ENCODE data around the gene ATP1B1. TPM values are rescaled to one million over a fixed set of nuclear protein-coding genes. Genes with fewer than 3 reads are reported as not detected.

Gene ATP1B1
- total and polyA plus RNA-seq, 2 of the 13 experiments (the other 11 are each of a cell fraction or from before 2014, with no cell fraction given), result 134 to 135 TPM

DNA sequence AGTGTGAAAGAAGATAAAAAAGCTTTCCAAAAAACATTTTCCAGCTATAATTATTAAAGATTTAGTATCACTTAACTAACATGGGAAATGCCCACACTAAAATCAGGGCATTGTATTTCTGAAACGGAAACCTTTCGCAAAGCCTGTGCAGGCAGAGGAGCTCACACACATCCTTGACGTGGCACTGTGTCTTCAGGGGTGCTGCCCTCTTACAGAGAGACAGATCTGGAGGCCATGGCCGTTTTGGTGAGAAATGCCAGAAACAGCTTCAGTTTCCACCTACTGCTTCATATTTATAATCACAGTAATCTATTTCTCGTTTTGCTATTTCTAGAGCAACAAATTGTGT is 26.7 kb downstream of the ATP1B1 start:
- in situ Hi-C loops (cut with HindIII; ENCODE audit: extremely low pct_ligation_motif_present, low pct_unique_long_range_greater_than_20kb) (no loop called here), intact Hi-C loops (cut with micrococcal nuclease; ENCODE audit: unreplicated experiment) (no loop called here)
- no TSS peak for BruUV-seq (replicated peaks)
- POLR2A ChIA-PET, result interaction anchor here (0.6 kb wide), 1 partner anchor 353 kb away, joined by 3 read pairs; the partner anchor contains the start of gene SLC19A2
- Histone ChIP-seq H3K79me2 (ENCODE audit: insufficient read depth, low read length) (no peaks in the 10 kb centered on the region), H3K9ac (ENCODE audit: insufficient read depth, low read depth, low read length) (no peak overlapping the region), H2AFZ (ENCODE audit: low read length) (no peak overlapping the region), H3K27ac (ENCODE audit: extremely low read length, insufficient read depth, low read length) (peak overlapping the region; percentile 7), H3K4me1 (ENCODE audit: insufficient read depth, low read length) (no peaks in the 10 kb centered on the region), H3K4me3 (replicated peaks in 1 of 3; ENCODE audit: insufficient read depth in 1 of 3, low read depth in 2 of 3, low read length in 3 of 3) (no peak overlapping the region), H3K36me3 (replicated peaks in 1 of 2; ENCODE audit: control insufficient read depth in 1 of 2, insufficient read depth in 2 of 2, low read length in 2 of 2) (peaks cover 15 to 41% of the 10 kb centered on the region in 2 experiments), H4K20me1 (ENCODE audit: insufficient read depth, low read length) (no peaks in the 10 kb centered on the region), H3K9me3 (ENCODE audit: low read length) (no peaks in the 10 kb centered on the region), H3K27me3 (ENCODE audit: control insufficient read depth in 1 of 2, insufficient read depth in 2 of 2, low read length in 2 of 2) (no peaks in the 10 kb centered on the region), H3K4me2 (ENCODE audit: low read depth, low read length) (no peak overlapping the region)
- no peak for FAIRE-seq
- ATAC-seq, result no peak
- CTCF ChIA-PET (ENCODE audit: low intra/inter-chr PET ratio, low total read pairs), result no interaction called here
- DNase-seq (ENCODE audit: low spot score), result no peak
- 92% methylated on average over 5 of the region's 5 CpGs for WGBS (ENCODE audit: low lambda C conversion rate)
- TF ChIP-seq POLR2G (IDR thresholded peaks at IDR 0.05; ENCODE audit: low read depth, low read length) (peak; percentile 35; the same call in 1 of the 2 replicates), PRPF4 (IDR thresholded peaks at IDR 0.05; ENCODE audit: low read depth, low read length, poor library complexity, severe bottlenecking) (no peak), REL (CRISPR knock-in tag; conservative IDR thresholded peaks at IDR 0.05) (no peak), HMG20A (CRISPR knock-in tag; IDR thresholded peaks at IDR 0.05; ENCODE audit: borderline replicate concordance) (no peak), KAT7 (CRISPR knock-in tag; IDR thresholded peaks at IDR 0.05; ENCODE audit: borderline replicate concordance) (no peak), ZFP41 (CRISPR knock-in tag; IDR thresholded peaks at IDR 0.05; ENCODE audit: borderline replicate concordance) (no peak), ZNF546 (CRISPR knock-in tag; conservative IDR thresholded peaks at IDR 0.05) (no peak), RBM39 (IDR thresholded peaks at IDR 0.05; ENCODE audit: low read depth, low read length, poor library complexity, severe bottlenecking) (no peak), ZNF335 (CRISPR knock-in tag; IDR thresholded peaks at IDR 0.05) (no peak), ZNF530 (CRISPR knock-in tag; IDR thresholded peaks at IDR 0.05; ENCODE audit: low read depth) (no peak), ZNF225 (CRISPR knock-in tag; IDR thresholded peaks at IDR 0.05) (no peak), ATAD3A (CRISPR knock-in tag; IDR thresholded peaks at IDR 0.05) (no peak), RBFOX2 (IDR thresholded peaks at IDR 0.05; ENCODE audit: low read depth, low read length) (0 out of 2 replicates have a peak, but pooled peaks have one; percentile 8), ISL2 (CRISPR knock-in tag; IDR thresholded peaks at IDR 0.05) (no peak), SETDB1 (CRISPR knock-in tag; IDR thresholded peaks at IDR 0.05; ENCODE audit: borderline replicate concordance) (no peak), POLR2A (IDR thresholded peaks at IDR 0.05; ENCODE audit: insufficient read depth in 1 of 2, low read depth in 2 of 2, low read length in 2 of 2) (0 out of 4 replicates have a peak, but pooled peaks of 1 of the 2 experiments have one; percentile 43), MAZ (IDR thresholded peaks at IDR 0.05; ENCODE audit: borderline replicate concordance, low read depth, low read length) (no peak), MAZ (CRISPR knock-in tag; IDR thresholded peaks at IDR 0.05; ENCODE audit: low read depth) (no peak), ZNF740 (CRISPR knock-in tag; IDR thresholded peaks at IDR 0.05) (no peak), HIVEP1 (CRISPR knock-in tag; IDR thresholded peaks at IDR 0.05) (no peak), ZNF556 (CRISPR knock-in tag; IDR thresholded peaks at IDR 0.05; ENCODE audit: borderline replicate concordance) (no peak), MLLT10 (CRISPR knock-in tag; IDR thresholded peaks at IDR 0.05) (no peak)
- TF ChIP-seq, protein P1, sequence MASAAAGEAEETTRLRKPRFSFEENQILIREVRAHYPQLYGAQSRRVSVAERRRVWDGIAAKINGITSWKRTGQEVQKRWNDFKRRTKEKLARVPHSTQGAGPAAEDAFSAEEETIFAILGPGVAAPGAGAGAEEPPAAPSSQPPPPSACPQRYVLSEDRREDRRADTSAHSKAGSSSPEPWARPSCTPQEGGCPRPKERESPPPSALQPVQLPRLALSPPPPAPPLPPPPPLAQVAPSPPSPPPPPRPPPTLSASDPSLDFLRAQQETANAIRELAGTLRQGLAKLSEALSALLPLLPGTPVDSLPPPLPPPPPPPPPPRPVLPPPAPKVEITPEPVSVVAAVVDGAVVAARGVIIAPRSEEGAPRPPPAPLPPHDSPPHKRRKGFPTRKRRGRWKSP (CRISPR knock-in tag; IDR thresholded peaks at IDR 0.05), result no peak
- TF ChIP-seq, protein P2, sequence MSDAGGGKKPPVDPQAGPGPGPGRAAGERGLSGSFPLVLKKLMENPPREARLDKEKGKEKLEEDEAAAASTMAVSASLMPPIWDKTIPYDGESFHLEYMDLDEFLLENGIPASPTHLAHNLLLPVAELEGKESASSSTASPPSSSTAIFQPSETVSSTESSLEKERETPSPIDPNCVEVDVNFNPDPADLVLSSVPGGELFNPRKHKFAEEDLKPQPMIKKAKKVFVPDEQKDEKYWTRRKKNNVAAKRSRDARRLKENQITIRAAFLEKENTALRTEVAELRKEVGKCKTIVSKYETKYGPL (CRISPR knock-in tag; IDR thresholded peaks at IDR 0.05), result no peak
- TF ChIP-seq, protein P3, sequence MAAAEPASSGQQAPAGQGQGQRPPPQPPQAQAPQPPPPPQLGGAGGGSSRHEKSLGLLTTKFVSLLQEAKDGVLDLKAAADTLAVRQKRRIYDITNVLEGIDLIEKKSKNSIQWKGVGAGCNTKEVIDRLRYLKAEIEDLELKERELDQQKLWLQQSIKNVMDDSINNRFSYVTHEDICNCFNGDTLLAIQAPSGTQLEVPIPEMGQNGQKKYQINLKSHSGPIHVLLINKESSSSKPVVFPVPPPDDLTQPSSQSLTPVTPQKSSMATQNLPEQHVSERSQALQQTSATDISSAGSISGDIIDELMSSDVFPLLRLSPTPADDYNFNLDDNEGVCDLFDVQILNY (CRISPR knock-in tag; conservative IDR thresholded peaks at IDR 0.05), result no peak
